Endothelial cell of umbilical vein (primary cell): ENCODE data around the gene NCAPG.

Experiments
- EZH2 ChIP-seq: IDR thresholded peaks from 2 replicates; pipeline ENCODE4 v1.6.1; 2012; ENCODE audit warnings: borderline replicate concordance, low read depth, mild to moderate bottlenecking, moderate library complexity, low read length, inconsistent platforms; ENCODE audit not compliant: severe bottlenecking
- FOS ChIP-seq: IDR thresholded peaks from 2 replicates; pipeline ENCODE4 v1.6.1; 2011; ENCODE audit warnings: mild to moderate bottlenecking, low read length, moderate library complexity, borderline replicate concordance; ENCODE audit not compliant: insufficient read depth
- GATA2 ChIP-seq: IDR thresholded peaks from 2 replicates; pipeline ENCODE4 v1.7.0; 2011; ENCODE audit warnings: low read depth, mild to moderate bottlenecking, moderate library complexity, mixed read lengths, low read length; ENCODE audit not compliant: insufficient read length, insufficient read depth
- MYC ChIP-seq: IDR thresholded peaks from one replicate; pipeline ENCODE4 v1.6.1; 2011; ENCODE audit warnings: mild to moderate bottlenecking, low read depth, low read length
- POLR2A ChIP-seq: IDR thresholded peaks from 2 replicates; pipeline ENCODE4 v1.6.1; 2012; ENCODE audit warnings: low read depth, mild to moderate bottlenecking, control low read depth, low read length
- POLR2AphosphoS5 ChIP-seq: IDR thresholded peaks from 2 replicates; pipeline ENCODE4 v1.6.1; 2012; ENCODE audit warnings: low read depth, mild to moderate bottlenecking, control low read depth, low read length, moderate library complexity; ENCODE audit not compliant: insufficient read depth
- TF ChIP-seq, protein P1 (sequence below), 2 donors: IDR thresholded peaks; 1 replicate in 1 of 2; 2 replicates in 1 of 2; pipeline ENCODE4 v1.5.1; 2011; ENCODE audit warnings: low read length in 2 of 2, mild to moderate bottlenecking in 2 of 2, moderate library complexity in 2 of 2, control low read depth in 1 of 2, inconsistent platforms in 1 of 2, low read depth in 1 of 2; ENCODE audit not compliant: insufficient read depth in 1 of 2; ENCODE audit errors: extremely low read depth in 1 of 2
- TF ChIP-seq, protein P2 (sequence below): IDR thresholded peaks from 2 replicates; pipeline ENCODE4 v1.6.1; 2011; ENCODE audit not compliant: insufficient read depth, insufficient read length

DNA sequence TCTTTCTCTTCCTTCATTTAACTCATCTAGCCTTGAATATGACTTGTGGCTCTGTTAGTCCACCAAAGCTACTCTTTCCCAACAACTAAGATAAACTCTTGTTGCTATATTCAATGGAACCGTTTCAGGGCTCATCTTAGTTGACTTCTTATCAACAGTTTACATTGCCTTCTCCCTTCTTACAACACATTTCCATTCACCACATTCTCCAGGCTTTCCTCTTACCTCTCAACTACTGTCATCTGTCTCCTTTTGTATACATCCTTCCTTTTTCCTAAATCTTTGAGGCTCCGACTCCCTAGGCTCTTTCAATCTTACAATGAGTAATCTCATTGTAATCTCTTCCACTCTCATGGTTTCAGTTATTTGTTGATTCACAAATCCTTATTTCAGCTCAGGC, 58.5 kb downstream of the NCAPG start:
- TF ChIP-seq GATA2: no peak
- TF ChIP-seq, protein P1, sequence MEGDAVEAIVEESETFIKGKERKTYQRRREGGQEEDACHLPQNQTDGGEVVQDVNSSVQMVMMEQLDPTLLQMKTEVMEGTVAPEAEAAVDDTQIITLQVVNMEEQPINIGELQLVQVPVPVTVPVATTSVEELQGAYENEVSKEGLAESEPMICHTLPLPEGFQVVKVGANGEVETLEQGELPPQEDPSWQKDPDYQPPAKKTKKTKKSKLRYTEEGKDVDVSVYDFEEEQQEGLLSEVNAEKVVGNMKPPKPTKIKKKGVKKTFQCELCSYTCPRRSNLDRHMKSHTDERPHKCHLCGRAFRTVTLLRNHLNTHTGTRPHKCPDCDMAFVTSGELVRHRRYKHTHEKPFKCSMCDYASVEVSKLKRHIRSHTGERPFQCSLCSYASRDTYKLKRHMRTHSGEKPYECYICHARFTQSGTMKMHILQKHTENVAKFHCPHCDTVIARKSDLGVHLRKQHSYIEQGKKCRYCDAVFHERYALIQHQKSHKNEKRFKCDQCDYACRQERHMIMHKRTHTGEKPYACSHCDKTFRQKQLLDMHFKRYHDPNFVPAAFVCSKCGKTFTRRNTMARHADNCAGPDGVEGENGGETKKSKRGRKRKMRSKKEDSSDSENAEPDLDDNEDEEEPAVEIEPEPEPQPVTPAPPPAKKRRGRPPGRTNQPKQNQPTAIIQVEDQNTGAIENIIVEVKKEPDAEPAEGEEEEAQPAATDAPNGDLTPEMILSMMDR (IDR thresholded peaks at IDR 0.05; ENCODE audit: extremely low read depth in 1 of 2, insufficient read depth in 1 of 2, low read depth in 1 of 2, low read length in 2 of 2): no peak
- no peak for TF ChIP-seq POLR2A
- no peak for TF ChIP-seq EZH2
- TF ChIP-seq, protein P2, sequence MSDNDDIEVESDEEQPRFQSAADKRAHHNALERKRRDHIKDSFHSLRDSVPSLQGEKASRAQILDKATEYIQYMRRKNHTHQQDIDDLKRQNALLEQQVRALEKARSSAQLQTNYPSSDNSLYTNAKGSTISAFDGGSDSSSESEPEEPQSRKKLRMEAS: no peak
- TF ChIP-seq POLR2AphosphoS5: no peak
- no peak for TF ChIP-seq MYC
- TF ChIP-seq FOS: no peak
